ENCODE results near the gene HIVEP1. TPM values are rescaled to one million over a fixed set of nuclear protein-coding genes. Genes with fewer than 3 reads are reported as not detected.

HIVEP1 gene
- total RNA-seq, 1 experiment from 2014 or later, result 24.2 TPM

GRCh38 chr6:12170351-12171092, 158.4 kb downstream of the HIVEP1 start:
- BruUV-seq (replicated peaks), result no TSS peak
- no peak for DNase-seq
- Histone ChIP-seq H4K20me1 (ENCODE audit: insufficient read depth) (no peaks in the 10 kb centered on the region), H2AFZ (no peak overlapping the region), H3K27me3 (ENCODE audit: insufficient read depth, low read depth) (no peaks in the 10 kb centered on the region), H3K4me3 (no peak overlapping the region), H3K4me1 (replicated peaks; ENCODE audit: insufficient read depth) (peaks cover 10% of the 10 kb centered on the region), H3K9me3 (ENCODE audit: insufficient read depth, low read depth) (no peaks in the 10 kb centered on the region), H3K4me2 (no peak overlapping the region), H3K9me2 (ENCODE audit: insufficient read depth) (no peaks in the 10 kb centered on the region), H3K79me2 (ENCODE audit: low read depth) (no peaks in the 10 kb centered on the region), H3K36me3 (ENCODE audit: low read depth) (no peaks in the 10 kb centered on the region), H3K27ac (no peak overlapping the region), H3F3A (ENCODE audit: insufficient read depth, low read depth) (peaks cover 12% of the 10 kb centered on the region)
- intact Hi-C loops (cut with micrococcal nuclease; ENCODE audit: unreplicated experiment), result no loop called here
- ChIA-PET CTCF (no interaction called here), POLR2A (ENCODE audit: unreplicated experiment) (no interaction called here)
- TF ChIP-seq CTCF (conservative IDR thresholded peaks at IDR 0.05), result no peak
- TF ChIP-seq EZH2 (IDR thresholded peaks at IDR 0.05; ENCODE audit: low read depth), result no peak

GRCh38 chr6:12171717-12172116, 159.6 kb downstream of the HIVEP1 start:
- Histone ChIP-seq H3K27me3 (ENCODE audit: insufficient read depth, low read depth) (no peaks in the 10 kb centered on the region), H3K4me3 (no peak overlapping the region), H2AFZ (no peak overlapping the region), H3K9me2 (ENCODE audit: insufficient read depth) (no peaks in the 10 kb centered on the region), H3F3A (ENCODE audit: insufficient read depth, low read depth) (peaks cover 6% of the 10 kb centered on the region), H3K9me3 (ENCODE audit: insufficient read depth, low read depth) (no peaks in the 10 kb centered on the region), H3K36me3 (ENCODE audit: low read depth) (no peaks in the 10 kb centered on the region), H3K4me1 (replicated peaks; ENCODE audit: insufficient read depth) (peaks cover 10% of the 10 kb centered on the region), H3K27ac (no peak overlapping the region), H4K20me1 (ENCODE audit: insufficient read depth) (no peaks in the 10 kb centered on the region), H3K79me2 (ENCODE audit: low read depth) (no peaks in the 10 kb centered on the region), H3K4me2 (no peak overlapping the region)
- TF ChIP-seq EZH2 (IDR thresholded peaks at IDR 0.05; ENCODE audit: low read depth), result no peak
- no peak for TF ChIP-seq CTCF (conservative IDR thresholded peaks at IDR 0.05)
- intact Hi-C loops (cut with micrococcal nuclease; ENCODE audit: unreplicated experiment), result no loop called here
- POLR2A ChIA-PET (ENCODE audit: unreplicated experiment), result no interaction called here
- CTCF ChIA-PET, result interaction anchor here (1.3 kb wide), 1 partner anchor 17 kb away, joined by 3 read pairs; no protein-coding TSS in a partner anchor
- BruUV-seq (replicated peaks), result no TSS peak
- no peak for DNase-seq

- no peaks in the 10 kb centered on the region for H3K79me2 ChIP-seq (ENCODE audit: low read depth)
- H3K36me3 ChIP-seq (ENCODE audit: low read depth), result no peaks in the 10 kb centered on the region
- H2AFZ ChIP-seq, result no peak overlapping the region
- no peaks in the 10 kb centered on the region; the same call in 1 of the 2 replicates for H3F3A ChIP-seq (ENCODE audit: insufficient read depth, low read depth)
- ChIA-PET POLR2A (ENCODE audit: unreplicated experiment) (interaction anchor here (0.6 kb wide), 1 partner anchor 155 kb away, joined by 4 read pairs; no protein-coding TSS in a partner anchor), CTCF (interaction anchor here (1.3 kb wide), 1 partner anchor 16 kb away, joined by 3 read pairs; no protein-coding TSS in a partner anchor)
- no peaks in the 10 kb centered on the region for H3K27me3 ChIP-seq (ENCODE audit: insufficient read depth, low read depth)
- H3K9me2 ChIP-seq (ENCODE audit: insufficient read depth), result no peaks in the 10 kb centered on the region
- no peak overlapping the region for H3K4me2 ChIP-seq
- no peak overlapping the region for H3K27ac ChIP-seq
- intact Hi-C loops (cut with micrococcal nuclease; ENCODE audit: unreplicated experiment), result no loop called here
- peaks cover 10% of the 10 kb centered on the region for H3K4me1 ChIP-seq (replicated peaks; ENCODE audit: insufficient read depth)
- H3K9me3 ChIP-seq (ENCODE audit: insufficient read depth, low read depth), result no peaks in the 10 kb centered on the region; the same call in 1 of the 2 replicates
- H3K4me3 ChIP-seq, result no peak overlapping the region
- no peak for DNase-seq
- no peak for TF ChIP-seq CTCF (conservative IDR thresholded peaks at IDR 0.05)
- TF ChIP-seq EZH2 (IDR thresholded peaks at IDR 0.05; ENCODE audit: low read depth), result no peak
- H4K20me1 ChIP-seq (ENCODE audit: insufficient read depth), result no peaks in the 10 kb centered on the region
- BruUV-seq (replicated peaks), result no TSS peak
These were observed 160.5 kb downstream of the HIVEP1 start for GRCh38 chr6:12172572-12172971.

Measured in PC-9 (cell line).